Stimulated activated CD4-positive, alpha-beta T cell treated with anti-CD3 and anti-CD28 coated beads, Interleukin-4, amount 100 ng/mL, for 4 hours (primary cell): ENCODE data around the gene GPR146.
"Not testable (repeated sequence)": the region's sequence is repeated elsewhere in the genome, so short reads cannot be mapped to it uniquely, and the experiment has no call there.

ENCODE experiments used
- DNase-seq, 2 experiments: peaks; one replicate each; pipeline ENCODE4 v3.0.0-alpha.2; 2020

Gene GPR146, protein sequence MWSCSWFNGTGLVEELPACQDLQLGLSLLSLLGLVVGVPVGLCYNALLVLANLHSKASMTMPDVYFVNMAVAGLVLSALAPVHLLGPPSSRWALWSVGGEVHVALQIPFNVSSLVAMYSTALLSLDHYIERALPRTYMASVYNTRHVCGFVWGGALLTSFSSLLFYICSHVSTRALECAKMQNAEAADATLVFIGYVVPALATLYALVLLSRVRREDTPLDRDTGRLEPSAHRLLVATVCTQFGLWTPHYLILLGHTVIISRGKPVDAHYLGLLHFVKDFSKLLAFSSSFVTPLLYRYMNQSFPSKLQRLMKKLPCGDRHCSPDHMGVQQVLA

DNA sequence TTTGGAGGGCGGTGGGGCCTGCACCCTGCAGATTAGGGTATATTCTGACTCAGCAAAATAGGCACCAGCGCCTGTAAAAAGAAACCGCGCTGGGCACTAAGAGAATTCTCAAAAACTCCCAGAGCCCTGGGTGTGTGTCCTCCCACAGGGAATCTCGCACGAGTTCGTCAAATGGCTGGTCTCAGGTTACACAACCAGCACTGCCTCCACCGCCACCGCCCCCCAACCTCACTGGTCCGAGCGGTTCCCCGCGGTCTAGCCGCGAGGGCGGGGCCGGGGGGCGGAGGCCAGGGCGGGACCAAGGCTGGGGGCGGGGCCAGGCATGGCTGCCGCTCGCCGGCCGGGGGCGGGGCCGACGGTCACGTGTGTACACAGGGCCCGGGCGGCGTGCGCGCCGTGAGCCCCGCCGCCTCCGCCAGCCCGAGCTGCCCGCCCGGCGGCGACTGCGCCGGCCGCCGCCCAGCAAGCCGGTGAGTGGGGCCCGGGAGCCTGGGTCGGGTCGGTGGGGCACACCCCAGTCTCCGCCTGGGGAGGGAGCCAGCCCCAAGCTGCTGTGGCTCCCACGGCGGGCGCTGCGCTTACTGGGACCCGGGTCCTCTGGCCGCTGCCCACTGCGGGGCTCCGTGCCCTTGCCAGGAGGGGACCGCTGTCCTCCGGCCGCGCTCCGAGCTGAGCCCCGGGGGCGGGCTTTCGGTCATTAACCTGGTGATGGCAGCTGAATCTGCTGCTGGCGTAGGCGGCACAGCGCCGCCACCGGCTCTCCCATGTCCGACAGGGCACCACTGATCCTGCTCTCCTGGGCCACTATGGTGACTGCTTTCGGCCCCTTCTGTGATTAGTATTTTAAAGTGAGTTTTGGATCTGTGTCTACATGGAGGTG, at the start of gene GPR146:
Gene GPR146 (plus strand): TSS at position 358 of the 880 bp plus-strand sequence. CDS start 12,970 bp downstream, outside the sequence.
- DNase-seq, result peak; percentile 87 to 95

DNA sequence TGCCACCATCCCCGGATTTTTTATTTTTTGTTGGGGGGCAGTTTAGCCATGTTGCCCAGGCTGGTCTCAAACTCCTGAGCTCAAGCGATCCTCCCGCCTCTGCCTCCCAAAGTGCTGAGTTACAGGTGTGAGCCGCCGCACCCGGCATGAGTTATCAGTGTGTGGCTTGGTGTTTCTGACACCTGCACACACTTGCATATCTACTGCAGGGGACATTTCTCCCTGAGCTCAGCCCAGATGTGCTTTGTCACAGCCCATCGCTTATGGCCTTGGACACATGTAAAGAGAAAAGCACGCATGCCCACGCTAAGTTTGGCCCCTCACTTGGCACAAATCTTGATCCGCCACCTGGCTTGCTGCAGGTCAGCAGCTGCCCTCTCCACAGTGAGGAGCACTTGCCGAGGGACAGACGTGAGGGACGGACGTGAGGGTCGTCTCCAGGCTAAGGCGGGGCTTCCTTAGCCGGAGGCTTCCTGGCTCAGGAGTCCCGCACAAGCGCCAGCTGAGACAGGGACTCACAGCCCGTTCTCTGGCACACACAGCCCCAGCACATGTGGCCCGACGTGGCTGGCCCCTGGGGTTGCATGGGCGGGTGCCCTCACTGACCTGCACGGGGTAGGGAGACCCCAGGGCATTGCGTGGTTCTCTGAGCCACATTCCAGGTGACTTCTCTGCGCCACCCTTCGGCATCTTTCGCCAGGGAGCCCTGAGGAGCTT, 49.6 kb upstream of the GPR146 start:
- no peak for DNase-seq

DNA sequence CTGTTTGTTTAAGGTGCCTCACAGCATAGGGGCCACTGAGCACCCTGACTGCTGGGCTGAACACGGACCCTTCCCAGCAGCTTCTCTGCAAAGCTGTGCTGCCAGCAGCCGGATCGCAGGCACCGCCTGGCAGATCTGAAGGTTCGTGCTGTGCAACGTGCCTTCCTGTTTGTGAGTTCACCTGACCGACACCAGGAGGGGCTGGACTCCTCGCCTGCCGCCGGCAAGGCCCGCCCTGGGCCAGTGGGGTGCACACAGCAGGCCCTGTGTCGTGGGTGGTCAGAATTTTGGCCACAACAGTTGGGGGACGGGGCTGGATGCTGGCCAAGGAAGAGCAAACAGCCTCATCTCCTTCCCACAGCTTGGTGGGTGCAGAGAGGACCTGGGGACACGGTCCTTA, 48.8 kb upstream of the GPR146 start:
- no peak for DNase-seq

DNA sequence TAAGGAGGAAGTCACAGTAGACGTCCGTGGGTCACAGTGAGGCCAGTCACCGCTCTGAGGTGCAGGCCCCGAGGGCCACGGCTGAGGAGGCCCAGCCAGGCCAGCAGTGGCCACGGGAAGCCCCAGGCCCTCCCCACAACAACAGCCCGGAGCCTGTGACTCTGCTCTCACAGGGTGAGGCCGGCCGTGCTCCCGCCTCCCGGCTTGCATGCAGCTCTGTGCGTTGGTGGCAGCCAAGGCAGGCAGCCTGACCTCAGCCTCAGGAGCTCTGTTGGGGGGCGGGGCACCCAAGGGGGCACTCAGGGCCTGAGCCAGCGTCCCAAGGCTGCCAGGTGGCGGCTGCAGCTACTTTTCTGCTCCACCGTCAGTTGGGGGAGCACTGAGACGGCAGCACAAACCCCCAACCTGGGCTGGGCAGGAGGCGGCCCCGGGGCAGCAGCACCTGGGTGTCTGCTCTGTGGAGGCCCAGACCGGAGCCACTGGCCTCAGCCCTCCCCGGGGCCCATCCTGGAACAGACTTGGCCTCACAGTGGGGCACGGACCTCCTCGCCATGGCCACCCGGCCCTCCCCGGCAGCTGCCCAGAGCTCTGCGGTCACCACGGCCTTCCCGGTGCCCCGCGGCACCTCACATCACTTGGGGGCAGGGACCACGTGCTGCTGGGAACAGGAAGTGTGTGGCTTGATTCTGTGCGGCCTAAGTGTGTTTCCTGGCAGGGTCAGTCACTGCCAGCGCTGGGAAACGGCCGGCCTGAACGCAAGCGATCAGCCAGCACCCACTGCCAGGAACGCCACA, 48.1 kb upstream of the GPR146 start:
- no peak for DNase-seq

DNA sequence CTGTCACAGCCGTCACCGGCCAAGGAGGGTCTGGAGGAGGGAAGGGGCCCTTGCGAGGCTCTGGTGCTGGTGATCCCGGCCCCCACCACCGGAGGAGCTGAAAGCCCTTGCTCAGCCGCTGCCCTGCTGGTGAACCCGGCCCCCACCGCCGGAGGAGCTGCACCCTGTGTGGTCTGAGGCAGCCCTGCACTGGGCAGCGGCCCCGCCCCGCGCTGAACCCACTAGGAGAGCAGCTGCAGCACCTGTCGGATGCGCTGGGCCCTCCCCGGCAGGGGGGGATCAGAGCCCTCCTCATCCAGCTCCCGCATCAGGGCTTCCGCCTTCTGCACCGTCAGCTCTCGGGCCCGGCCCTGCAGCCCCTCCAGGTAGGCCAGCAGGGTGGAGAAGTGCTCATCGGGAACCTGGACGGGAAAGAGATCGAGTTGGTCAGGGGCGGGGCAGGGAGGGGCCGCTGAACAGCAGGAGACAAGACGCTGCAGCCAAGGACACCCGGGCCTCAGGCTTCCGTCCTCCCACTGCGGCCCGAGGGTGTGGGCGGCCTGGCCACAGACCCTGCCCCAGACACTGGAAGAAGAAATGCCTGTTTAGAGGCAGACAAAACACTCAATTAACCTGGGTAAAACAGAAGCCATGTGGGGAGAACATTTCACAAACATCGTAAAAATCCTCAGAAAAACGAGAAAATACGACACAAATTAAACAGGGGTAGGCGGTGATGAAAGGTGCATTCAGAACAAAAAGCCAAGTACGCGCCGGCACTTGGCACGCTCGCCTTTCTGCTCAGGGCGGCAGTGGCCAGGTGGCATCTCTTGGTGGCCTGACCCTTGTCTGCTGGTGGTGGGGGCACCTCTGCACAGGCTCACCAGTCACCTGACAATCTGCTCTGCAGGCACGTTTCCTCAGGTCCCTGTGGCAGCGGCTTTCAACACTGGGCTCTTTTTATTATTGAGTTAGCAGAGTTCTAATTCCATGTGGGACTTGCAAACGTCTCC, 46.6 kb upstream of the GPR146 start:
- no peak for DNase-seq

DNA sequence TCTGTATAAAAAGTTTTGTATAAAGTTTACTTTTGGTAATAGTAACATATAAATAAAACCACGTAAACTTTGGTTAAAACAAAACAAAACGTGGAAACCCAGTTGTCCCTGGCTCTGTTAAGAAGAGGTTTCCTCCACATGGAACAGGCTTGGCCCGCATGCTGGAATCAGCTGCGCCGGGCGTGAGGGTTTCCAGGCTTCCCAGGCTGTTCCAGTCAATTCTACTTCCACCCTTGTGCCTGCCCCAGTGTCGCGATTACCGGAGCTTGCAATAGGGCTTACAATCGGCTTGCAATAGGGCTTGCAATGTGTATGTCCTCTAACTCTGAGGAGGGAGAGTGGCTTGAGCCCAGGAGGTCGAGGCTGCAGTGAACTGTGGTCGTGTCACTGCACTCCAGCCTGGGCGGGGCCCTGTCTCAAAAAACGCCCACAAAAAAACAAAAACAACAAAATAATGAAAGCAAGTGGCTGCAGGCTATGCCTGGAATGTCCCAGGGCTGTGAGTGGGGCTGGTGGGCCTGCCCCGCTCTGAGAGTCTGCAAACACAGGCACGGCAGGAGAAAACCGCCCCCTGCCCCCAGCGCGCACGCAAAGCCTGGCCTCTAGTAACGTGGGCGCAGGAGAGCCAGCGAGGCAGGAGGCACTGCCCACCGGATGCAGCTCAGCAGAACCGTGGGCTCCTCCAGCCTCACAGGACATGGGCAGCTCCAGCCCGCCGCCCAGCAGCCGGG, 45.0 kb upstream of the GPR146 start:
- no peak for DNase-seq

DNA sequence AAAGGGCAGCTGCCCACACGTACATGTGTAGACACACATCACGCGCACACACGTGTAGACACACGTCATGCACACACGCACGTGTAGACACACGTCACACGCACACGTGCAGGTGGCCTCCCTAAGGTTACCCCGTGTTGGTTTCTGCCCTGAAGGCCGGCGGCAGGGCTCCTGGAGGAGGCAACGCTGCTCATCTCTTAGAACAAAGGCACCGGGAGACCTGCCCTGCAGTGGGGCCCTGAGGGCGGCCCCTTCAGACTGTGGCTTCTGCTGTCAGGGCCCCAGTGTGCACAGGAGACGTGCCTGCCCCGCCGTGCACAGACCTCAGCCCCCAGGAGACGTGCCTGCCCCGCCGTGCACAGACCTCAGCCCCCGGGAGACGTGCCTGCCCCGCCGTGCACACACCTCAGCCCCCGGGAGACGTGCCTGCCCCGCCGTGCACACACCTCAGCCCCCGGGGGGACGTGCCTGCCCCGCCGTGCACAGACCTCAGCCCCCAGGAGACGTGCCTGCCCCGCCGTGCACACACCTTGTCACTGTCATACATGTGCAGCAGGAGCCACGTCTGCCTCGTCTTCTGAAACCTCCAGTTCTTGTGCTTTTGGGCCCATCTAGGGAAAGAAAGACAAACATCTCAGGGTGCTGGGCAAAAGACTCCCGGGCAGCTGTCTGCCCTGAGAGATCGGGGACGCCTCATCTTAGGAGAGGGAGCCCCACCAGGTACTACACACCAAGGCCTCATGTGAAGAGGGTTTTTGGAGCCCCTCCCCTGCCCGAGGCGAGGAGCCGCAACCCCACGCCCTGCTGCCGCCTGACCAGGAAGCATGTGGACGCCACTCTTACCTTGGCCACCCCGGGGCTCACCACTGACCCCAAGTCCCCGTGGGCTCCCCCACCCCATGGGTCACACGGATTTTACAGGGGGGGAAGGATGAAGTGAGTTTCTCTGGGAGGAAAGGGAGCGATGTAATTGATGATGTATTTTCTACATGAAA, 44.1 kb upstream of the GPR146 start:
- no peak for DNase-seq

DNA sequence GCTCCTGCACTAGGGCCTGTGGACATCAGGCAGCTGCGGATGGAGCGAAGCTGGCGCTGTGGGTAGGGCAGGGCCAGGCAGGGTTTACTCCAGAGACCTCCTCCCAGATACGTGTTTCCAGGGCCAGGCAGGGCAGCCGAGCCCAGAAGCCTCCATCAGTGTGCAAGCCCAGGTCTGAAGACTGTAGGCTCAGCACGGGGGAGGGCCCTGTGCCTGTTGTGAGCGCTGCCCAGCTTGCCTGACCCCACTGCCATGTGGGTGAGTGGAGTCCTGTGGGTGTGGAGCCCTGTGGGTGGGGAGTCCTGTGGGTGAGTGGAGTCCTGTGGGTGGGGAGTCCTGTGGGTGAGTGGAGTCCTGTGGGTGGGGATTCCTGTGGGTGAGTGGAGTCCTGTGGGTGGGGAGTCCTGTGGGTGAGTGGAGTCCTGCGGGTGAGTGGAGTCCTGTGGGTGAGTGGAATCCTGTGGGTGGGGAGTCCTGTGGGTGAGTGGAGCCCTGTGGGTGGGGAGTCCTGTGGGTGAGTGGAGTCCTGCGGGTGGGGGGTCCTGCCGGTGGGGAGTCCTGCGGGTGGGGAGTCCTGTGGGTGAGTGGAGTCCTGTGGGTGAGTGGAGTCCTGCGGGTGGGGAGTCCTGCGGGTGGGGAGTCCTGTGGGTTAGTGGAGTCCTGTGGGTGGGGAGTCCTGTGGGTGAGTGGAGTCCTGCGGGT, 43.1 kb upstream of the GPR146 start:
- DNase-seq, result not testable (repeated sequence)

DNA sequence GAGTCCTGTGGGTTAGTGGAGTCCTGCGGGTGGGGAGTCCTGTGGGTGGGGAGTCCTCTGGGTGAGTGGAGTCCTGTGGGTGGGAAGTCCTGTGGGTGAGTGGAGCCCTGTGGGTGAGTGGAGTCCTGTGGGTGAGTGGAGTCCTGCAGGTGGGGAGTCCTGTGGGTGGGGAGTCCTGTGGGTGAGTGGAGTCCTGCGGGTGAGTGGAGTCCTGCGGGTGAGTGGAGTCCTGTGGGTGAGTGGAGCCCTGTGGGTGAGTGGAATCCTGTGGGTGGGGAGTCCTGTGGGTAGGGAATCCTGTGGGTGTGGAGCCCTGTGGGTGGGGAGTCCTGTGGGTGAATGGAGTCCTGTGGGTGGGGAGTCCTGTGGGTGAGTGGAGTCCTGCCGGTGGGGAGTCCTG, 42.3 kb upstream of the GPR146 start:
- not testable (repeated sequence) for DNase-seq

DNA sequence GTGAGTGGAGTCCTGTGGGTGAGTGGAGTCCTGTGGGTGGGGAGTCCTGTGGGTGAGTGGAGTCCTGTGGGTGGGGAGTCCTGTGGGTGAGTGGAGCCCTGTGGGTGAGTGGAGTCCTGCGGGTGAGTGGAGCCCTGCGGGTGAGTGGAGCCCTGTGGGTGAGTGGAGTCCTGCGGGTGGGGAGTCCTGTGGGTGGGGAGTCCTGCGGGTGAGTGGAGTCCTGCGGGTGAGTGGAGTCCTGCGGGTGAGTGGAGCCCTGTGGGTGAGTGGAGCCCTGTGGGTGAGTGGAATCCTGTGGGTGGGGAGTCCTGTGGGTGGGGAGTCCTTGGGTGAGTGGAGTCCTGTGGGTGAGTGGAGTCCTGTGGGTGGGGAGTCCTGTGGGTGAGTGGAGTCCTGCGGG, 41.9 kb upstream of the GPR146 start:
- not testable (repeated sequence) for DNase-seq

DNA sequence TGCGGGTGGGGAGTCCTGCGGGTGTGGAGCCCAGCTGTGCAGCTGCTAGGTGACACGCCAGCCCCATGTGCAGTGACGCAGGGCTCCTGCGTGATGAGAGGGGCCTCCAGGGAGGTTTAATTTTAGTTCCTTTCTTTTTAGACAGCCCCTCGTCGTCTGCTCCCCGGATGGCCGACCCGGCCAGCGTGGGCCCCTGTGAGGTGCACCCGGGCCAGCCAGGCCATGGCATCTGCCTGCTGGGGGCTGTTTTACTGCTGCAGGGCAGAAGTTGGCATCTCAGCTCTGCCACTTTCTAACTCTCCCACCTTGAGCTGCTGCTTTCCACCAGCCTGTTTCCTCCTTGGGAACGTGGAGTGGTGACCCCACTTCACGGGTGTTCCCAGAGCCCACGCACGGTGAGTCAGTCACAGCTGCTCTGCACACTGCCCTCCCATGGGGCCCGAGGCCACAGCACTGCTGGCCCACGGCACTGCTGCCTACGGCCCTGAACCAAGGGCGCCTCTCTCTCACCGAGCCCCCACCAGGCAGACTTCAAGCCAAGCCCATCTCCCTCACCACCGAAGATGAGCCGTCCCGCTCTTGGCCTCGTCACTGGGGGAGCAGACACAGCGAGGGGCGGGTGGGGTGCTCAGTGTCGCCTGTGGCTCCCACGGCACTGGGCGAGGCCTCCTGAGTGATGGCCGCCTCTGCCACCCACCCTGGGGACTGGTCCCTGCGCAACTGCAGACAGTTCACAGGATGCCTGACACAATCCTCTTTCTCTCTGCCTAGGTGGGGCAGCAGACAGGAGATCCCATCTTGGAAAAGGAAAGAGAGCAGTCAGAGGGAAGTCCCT, 40.1 kb upstream of the GPR146 start:
- DNase-seq, result no peak

DNA sequence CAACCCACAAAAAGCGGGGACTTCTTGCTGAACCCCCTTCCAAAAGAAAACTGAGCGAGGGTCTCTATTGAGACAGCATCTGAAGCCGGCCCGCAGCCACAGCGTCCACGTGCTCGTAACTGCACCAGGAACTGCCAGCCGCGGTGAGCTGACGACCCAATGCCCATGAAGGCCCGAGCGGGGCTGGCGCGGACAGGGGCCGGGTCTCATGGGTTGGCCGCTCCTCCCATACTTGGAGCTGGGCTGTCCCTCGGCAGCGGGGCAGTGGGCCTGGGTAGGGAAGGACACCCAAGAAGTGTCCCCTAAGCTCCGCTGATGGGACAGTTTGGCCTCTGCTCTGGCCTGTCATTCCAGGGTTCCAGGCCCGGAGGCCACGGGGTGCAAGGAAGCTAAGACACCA, 39.0 kb upstream of the GPR146 start:
- DNase-seq, result no peak

DNA sequence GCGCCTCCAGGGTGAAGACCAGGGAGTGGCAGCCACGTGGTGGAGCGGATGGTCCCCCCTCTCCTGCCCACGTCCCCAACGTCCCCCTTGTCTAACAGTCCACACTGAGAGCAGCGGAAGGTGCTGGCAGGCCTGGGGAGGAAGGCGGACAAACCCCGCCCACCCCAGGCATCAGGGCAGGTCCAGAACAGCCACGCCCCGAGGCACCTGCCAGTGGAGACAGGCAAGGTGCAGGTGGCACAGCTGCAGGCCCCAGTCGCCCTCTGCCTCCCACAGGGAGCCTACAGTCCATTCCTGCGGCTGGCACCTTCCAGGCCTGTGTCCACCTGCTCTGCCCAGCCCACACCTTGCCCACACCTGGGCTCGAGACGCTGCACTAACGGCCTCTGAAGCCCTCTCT, 36.4 kb upstream of the GPR146 start:
- no peak for DNase-seq

DNA sequence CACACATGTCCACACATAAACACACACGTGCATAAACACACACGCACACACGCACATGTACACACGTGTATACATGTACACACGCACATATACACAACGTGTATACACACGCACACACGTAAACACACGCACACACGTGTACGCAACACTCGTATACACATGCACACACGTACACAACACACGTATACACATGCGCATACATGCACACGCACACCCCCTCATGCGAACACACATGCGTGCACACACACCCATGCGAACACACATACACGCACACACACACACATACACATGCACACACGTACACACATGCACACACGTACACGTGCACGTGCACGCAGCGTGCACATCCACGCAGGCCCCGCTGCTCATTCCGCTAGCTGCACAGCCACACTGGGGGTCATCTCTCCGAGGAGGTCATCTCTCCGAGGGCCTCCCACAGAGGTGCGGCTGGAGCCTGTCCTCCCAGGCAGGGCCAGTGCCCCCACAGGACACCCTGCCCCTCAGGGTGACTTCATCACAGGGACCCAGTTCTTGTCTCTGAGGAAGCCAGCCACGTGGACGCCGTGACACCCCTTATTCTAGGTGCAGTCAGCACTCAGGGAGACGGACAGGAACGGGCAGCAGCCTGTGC, 35.5 kb upstream of the GPR146 start:
- DNase-seq, result no peak

DNA sequence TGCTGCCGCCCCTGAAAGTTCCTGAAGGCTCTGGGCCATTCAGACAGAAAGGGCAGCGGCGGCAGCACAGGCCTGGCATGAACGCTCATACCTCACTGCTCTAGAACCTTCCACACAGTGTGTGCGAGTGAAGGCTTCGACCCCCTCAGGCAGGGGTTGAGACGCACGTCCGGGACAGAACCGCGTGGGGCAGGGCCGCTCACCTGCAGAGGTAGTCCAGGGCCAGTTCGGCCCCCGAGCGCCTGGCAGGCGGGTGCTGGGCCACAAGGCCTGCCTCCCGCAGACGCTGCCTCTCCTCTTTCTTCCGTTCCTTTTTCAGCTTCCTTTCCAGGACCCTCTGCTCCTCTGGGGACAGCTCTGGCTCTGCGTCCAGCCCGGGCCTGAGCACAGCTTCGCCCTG, 34.6 kb upstream of the GPR146 start:
- DNase-seq, result no peak

DNA sequence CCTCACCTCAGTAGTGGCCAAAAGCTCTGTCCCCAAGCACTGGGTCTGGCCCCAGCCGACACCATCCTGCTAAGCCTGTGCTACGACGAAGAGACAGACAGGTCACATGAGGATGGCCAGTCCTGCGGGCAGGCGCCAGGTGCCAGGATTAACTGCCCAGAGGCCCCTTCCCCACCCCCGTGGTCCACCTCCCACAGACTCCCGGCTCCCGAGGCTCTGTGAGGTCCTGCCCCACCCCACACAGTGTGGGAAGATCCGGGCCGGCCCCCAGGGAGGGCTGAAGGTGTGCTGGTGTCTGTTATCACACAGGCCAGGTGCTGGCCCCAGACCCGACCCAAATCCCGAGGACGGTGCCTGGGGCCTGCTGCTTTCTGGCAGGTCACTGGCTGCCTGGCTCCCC, 34.1 kb upstream of the GPR146 start:
- no peak for DNase-seq
